ENCODE results near the gene MT1H.

Gene MT1H

DNA sequence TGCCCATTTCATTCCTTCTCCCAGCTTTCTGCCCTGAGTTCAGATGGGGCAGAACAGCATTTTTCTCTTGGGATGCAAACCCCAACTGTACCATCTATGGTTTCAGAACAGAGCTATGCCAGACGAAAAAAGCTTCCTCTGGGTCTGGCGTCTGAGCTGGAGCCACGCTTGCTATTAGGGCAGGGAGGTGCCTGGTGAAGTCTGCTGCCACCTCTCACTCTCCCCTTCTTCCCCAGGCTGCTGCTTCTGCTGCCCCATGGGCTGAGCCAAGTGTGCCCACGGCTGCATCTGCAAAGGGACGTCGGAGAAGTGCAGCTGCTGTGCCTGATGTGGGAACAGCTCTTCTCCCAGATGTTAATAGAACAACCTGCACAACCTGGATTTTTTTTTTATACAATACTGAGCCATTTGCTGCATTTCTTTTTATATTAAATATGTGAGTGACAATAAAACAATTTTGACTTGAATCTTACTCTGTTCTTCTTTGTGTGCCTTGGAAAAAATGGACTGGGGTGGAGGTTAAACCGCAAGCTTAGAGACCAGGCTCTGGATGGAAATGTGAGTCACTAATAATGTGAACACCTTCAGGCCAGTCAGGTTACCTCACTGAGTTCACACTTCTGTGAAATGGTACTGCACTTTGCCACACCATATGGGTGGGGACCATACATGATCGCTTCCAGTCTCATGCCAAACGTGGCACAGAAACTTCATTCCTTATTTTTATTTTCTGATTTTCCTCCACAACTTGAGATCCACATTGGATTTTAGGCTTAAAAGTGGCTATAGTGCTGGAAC is 32.8 kb upstream of the MT1H start:
- DNase-seq, result no peak

DNA sequence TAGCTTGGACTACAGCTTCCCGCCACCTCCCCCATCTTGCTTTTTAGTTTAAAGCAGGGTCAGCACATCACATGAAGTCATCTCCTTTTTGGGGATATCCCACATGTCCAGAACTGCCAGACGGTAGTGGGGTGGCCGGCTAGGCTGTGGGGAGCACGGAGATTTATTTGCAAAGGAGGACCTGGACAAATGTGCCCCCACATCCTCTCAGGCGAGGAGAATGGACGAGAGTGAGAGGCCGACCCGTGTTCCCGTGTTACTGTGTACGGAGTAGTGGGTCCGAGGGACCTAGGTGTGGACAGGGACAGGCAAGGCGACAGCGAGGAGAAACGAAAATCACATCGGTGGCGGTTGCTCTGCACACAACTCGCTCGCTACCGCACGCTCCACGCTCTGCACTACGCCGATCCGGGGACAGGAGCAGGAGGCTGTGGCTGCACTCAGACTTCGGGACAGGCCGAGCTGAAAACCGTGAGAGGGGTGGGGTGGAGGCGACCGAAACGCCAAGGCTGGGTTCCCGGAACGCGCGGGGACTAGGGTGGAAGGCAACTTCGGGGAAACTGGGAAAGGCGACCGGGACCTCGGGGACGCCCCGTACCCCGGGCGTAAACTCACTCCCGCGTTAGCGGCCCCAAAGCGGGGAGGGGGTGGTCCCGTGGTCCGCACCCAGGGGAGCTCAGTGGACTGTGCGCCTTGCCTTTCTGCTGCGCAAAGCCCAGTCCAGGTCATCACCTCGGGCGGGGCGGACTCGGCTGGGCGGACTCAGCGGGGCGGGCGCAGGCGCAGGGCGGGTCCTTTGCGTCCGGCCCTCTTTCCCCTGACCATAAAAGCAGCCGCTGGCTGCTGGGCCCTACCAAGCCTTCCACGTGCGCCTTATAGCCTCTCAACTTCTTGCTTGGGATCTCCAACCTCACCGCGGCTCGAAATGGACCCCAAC is 31.5 kb upstream of the MT1H start, which contains the start of gene MT1A:
Gene MT1A (plus strand): TSS at position 853 of the 937 bp plus-strand sequence. CDS start 73 bp downstream, at position 926.
- DNase-seq, result peak in 27 of 56 donors; percentile 6 to 65 (median 30)

DNA sequence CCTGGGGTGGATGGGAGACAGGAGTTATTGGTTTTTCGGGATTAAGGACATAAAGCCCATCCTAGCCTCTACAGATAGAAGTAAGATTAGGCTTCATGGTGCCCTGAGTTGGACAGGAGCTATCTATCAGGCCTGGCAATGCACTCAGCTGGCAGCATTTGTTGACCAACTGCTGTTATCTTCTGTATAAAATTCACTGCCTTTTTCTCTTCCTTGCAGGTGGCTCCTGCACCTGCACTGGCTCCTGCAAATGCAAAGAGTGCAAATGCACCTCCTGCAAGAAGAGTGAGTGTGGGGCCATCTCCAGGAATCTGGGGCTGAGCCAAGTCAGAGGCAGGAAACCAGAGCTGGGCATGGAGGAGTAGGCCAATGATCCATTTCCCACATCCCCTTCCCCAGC is 30.6 kb upstream of the MT1H start:
- no peak for DNase-seq

DNA sequence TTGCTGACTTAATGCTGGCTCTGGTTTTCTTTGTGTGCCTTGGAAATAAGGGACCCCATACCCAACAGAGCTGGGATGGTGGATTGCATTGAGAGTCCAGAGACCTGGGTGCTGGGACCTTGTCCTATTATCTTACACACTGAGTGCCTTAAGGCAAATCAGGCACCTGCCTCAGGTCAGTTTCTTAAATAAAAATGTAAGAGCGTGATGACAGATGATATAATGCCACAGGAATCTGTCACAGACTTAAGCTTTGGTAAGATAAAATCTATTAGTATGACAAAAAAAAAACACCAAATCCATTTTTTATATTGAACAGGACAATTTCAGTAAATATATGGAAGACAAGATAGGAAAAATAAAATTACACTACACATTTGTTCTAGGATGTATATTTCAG is 29.5 kb upstream of the MT1H start:
- DNase-seq, result no peak

DNA sequence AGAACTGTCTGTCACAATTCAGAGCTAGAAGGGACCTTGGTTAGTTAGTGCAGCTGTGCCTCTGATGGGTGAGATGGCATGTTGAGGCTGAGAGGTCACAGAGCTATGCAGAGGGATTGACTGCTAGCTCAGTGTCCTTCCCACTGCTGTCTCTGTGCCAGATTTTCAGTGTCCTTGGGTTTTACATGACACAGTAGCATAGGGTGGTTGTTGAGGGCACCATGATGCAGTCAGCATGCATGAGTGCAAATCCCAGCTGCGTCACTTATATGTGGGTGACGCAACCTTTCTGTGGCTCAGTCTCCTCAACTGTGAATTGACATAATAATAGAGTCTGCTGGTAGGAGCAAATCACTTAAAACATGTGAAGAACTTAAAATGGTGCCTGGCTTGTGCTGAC is 28.4 kb upstream of the MT1H start:
- DNase-seq, result no peak

DNA sequence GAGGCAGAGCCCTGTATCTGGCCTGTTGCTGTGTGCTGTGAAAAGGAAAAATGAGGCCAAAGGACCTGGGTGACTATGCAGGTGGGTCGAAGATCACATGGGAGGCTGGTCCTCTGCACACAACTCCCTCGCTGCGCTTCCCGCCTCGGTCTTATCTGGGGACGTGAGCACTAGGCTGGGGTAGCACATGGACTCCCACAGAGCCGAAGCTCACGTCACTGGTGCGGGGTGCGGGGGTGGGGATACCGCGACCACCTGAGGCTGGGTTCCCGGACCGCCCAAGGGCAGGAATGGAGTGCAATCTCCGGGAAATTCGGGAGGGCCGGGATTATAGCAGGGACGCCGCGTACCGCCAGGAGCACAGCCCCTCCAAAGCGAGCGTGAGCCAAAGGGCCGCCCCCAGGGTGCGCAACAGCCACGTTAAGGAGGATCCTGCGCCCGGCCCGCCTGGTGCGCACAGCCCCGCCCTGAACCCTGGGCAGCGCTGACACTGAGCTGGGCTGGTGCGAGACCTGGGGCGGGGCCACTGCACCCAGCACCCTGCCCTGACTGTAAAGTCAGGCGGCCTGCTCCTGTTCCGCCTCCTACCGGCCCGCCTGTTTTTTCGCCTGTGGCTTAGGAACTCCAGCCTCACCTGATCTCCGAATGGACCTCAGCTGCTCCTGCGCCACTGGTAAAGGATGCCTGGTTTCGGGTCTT is 26.4 kb upstream of the MT1H start:
- DNase-seq, result peak in 4 of 56 donors; percentile 20 to 31 (median 24)

DNA sequence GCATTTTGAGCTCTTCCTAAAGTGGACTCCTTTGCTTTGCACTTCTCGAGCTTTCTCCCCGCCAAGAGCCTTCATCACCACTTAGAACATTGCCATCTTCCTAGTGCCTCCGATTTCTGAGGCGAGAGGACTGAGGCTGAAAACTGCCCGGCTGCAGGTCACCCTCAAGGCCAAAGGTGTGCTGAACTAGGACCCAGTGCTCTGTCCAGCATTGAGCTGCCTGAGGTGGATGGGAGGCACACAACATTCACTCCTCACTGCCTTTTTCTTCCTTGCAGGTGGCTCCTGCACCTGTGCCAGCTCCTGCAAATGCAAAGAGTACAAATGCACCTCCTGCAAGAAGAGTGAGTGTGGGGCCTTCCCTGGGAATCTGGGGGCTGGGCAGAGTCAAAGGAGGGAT is 25.8 kb upstream of the MT1H start:
- DNase-seq, result no peak

DNA sequence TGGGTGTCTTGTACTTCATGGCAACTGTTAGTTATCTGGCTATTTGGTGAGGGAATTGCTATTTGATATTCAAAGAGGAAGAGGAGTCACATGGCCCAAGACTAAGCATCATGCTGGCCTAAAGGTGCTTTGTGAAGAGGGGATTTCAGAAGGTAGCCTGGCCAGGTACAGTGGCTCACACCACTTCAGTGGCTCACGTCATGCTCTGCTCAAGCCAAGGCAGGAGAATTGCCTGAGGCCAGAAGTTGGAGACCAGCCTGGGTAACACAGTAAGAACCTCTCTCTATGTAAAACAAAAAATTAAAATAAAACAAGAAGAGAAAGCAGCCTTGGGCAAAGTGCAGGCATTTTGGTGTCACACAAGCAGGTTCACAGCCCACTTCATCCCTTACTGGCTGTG is 24.3 kb upstream of the MT1H start:
- DNase-seq, result no peak

DNA sequence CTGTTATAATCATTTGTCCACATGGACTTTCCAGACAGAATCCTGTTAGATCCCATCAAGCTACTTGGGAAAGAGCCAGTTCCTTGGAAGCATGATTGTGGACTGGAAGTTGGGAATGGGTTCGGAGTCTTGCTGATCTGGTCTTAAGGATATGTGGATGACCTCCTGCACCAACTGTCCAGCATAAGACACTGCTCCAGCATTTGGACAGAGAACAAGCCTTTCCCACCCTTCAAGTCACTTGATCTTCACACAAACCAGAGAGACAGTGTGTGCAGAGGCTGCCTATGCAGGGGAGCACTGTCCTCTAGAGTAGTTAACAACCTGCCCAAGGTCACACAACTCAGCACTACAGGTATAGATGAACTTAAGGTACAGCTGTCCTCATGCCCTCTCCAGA is 23.8 kb upstream of the MT1H start:
- no peak for DNase-seq

DNA sequence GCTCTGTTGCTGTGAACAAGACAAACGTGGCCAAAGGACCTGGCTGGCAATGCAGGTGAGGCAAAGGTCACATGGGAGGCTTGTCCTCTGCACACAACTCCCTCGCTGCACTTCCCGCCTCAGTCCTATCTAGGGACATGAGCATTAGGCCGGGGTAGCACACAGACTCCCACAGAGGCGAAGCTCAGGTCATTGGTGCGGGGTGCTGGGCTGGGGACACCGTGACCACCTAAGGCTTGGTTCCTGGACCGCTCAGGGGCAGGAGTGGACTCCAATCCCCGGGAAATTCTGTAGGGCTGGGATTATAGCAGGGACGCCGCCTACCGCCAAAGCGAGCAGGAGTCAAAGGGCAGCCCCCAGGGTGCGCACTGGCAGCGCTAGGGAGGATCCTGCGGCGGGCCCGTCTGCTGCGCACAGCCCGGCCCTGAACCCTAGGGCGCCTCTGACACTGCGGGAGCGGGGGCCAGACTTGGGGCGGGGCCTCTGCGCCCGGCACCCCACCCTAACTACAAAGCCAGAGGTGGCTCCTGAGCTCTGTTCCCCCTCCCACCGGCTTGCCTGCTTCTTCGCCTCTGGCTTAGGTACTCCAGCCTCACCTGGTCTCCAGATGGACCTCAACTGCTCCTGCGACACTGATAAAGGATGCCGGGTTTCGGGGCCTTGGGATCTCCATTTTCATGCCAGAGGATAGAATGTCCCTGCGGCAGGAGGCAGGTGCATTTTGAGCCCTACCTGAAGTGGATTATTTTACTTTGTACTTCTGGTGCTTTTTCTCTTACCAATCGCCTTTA is 21.8 kb upstream of the MT1H start:
- DNase-seq, result no peak

DNA sequence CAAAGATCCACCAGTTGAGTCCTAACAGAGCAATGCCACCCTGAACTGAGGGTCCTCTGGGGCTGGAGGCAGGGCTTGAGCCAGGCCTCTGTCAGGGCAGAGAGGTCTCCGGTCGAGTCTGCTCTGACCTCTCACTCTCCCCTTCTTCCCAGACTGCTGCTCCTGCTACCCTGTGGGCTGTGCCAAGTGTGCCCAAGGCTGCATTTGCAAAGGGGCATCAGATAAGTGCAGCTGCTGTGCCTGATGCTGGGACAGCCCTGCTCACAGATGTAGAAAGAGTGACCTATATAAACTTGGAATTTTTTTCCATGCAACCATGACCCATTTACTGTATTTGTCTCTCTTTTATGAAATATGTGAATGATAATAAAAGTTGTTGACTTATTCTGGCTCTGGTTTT is 20.3 kb upstream of the MT1H start:
- DNase-seq, result no peak

DNA sequence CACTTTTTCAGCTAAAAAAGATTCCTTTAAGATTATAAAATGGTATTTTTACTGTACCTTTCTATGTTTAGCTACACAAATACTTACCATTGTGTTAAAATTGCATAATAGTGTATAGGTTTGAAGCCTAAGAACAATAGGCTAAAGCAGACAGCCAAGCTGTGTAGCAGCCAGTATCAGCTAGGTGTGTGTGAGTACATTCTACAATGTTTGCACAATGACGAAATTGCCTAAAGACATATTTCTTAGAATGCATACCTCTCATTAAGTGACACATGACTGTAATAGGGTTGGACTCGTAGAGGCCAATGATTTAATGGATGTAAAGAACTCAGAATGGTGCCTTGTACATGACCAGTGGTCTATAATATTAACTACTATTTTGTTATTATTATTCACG is 19.8 kb upstream of the MT1H start:
- DNase-seq, result no peak

DNA sequence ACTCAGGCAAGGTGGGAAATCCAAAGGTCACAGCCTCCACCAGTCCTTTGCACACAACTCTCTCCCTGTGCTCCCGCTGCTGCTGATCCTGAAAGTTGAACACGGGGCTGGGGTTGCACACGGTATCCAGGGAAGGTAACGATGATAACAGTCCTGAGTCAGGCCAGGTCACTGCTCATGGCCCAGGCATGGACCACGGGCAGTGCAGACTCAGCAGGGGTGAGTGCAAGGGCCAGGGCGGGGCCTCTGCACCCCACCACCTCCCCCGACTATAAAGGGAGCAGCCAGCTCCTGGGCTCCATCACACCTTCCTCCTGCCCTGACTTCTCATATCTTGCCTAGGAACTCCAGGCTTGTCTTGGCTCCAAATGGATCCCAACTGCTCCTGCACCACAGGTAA is 18.0 kb upstream of the MT1H start, which contains the start of gene MT1B:
Gene MT1B (plus strand): TSS at position 301 of the 400 bp plus-strand sequence. CDS start 68 bp downstream, at position 369.
- DNase-seq, result no peak

DNA sequence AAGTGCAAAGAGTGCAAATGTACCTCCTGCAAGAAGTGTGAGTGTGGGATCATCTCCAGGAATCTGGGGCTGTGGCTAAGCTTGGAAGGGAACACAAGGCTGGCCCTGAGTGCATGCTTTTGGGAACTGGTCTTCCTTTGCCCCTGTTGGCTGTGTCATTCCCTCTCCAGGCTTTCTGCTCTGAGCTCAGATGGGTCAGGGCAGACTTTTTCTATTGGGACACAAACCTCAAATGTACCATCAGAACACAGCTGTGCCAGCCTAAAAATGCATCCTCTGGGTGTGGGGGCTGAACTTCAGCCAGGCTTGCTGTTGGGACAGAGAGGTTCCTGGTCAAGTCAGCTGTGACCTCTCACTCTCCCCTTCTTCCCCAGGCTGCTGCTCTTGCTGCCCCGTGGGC is 17.0 kb upstream of the MT1H start:
- no peak for DNase-seq

DNA sequence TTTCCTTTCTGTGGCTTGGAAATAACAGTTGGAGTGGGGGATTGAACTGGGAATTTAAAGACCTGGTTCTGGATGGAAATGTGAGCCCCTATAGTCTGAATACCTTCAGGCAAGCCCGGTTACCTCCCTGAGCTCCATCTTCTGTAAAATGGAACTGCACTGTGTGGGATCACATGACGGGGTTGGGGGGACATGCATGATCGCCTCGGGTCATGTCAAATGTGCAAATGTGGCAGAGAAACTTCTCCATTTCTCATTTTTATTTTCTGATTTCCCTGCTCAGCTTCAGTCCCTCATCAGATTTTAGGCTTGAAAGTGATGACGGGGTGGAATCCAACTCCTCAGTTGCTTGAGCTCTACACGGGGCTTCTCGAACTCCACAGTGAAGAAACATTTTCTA is 16.4 kb upstream of the MT1H start:
- DNase-seq, result no peak

DNA sequence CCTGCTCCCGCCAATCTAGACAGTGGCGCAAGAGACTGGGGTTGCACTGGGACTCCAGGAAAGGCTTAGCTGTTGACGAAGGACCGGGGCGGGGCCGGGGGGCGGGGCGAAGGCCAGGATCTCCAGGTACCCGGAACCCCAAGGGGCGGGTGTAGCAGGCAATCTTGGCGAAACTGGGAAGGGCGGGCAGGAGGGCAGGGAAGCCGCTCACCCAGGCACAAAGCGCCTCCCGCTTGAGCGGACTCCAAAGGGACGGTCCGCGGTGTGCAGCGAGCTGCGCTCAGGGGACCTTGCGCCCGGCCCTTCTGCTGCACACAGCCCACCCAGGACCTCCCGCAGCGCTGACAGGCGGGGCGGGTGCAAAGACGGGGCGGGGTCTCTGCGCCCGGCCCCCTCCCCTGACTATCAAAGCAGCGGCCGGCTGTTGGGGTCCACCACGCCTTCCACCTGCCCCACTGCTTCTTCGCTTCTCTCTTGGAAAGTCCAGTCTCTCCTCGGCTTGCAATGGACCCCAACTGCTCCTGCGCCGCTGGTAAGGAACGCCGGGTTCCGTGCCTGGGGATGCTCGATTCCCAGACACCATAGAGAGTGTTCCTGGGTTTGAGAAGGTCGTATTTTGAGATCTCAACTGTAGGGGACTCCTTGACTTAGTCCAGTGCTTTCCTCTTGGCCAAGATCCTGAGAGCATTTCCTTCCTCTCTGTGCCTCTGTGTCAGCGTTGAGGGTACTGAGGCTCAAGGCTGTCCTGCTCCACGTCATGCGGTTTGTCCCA is 11.9 kb upstream of the MT1H start, which contains the start of gene MT1F:
Gene MT1F (plus strand): TSS at position 405 of the 772 bp plus-strand sequence. CDS start 100 bp downstream, at position 505.
- DNase-seq, result peak in 27 of 56 donors; percentile 8 to 79 (median 33)

DNA sequence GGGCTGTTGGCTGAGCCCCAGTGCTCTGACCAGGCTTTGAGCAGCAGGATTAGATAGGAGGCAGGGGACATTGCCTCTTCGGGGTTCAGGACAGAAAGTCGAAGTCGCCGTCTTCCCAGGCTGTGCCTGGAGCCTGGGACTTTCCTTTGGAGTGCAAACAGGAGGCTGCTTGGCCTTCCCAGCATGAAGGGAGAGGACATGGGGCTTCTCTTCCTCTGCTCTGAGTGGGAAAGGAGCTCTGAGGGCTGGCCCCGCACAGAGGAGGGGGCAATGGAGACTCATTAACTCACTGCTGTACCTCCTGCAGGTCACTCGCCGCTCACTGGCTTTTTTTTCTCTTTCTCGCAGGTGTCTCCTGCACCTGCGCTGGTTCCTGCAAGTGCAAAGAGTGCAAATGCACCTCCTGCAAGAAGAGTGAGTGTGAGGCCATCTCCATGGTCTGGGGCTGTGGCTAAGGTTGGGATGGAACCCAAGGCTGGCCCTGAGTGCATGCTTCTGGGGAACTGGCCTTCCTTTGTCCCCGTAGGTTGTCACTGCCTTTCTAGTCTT is 11.2 kb upstream of the MT1H start:
- peak in 4 of 56 donors; percentile 16 to 47 (median 28) for DNase-seq

DNA sequence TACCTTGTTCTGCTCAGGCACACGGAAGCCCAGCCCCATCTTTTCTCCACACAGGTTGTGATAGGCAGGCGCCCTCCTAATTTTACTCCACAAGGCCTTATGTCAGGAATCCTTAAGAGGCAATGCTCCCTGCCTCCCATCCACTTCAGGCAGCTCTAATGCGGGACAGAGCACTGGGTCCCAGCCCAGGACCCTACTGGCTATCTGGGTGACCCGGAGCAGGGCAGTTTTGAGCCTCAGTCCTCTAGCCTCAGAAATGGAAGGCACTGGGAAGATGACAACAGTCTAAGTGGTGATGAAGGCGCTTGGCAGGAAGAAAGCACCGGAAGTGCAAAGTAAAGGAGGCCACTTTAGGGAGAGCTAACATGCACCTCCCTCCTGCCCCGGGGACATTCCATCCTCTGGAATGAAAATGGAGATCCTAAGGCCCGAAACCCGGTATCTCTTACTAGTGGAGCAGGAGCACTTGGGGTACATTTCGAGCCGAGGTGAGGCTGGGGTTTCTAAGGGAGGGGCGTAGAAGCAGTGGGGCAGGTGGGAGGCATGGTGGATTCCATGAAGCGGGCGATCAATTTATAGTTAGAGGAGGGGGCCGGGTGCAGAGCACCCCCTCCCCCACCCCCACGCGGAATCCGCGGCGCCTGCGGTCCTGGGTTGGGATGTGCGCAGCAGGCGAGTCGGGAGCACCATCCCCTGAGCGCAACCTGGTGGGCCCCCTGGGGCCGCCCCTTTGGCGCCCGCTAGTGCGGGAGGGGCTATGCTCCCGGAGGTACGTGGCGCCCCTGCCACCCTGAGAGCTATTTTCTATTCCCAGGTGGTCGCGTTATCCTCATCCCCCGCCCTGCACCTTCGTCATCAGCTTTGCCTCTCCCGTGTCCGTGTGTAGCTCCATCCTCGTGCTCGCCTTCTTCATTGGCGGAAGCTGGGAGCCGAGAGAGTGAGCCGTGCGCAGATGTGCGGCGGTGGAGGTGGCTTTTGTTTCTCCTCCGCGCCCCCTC is 7.0 kb upstream of the MT1H start:
- peak in 4 of 56 donors; percentile 6 to 26 (median 19) for DNase-seq
